Activated CD8-positive, alpha-beta memory T cell treated with anti-CD3 and anti-CD28 coated beads for 4 hours (primary cell): Measurements from ENCODE around the gene GADD45G.

Source experiments
- DNase-seq, 2 donors: peaks; one replicate each; pipeline ENCODE4 v3.0.0-alpha.2; 2020; ENCODE audit warnings: low read depth in 2 of 2

GADD45G gene

DNA sequence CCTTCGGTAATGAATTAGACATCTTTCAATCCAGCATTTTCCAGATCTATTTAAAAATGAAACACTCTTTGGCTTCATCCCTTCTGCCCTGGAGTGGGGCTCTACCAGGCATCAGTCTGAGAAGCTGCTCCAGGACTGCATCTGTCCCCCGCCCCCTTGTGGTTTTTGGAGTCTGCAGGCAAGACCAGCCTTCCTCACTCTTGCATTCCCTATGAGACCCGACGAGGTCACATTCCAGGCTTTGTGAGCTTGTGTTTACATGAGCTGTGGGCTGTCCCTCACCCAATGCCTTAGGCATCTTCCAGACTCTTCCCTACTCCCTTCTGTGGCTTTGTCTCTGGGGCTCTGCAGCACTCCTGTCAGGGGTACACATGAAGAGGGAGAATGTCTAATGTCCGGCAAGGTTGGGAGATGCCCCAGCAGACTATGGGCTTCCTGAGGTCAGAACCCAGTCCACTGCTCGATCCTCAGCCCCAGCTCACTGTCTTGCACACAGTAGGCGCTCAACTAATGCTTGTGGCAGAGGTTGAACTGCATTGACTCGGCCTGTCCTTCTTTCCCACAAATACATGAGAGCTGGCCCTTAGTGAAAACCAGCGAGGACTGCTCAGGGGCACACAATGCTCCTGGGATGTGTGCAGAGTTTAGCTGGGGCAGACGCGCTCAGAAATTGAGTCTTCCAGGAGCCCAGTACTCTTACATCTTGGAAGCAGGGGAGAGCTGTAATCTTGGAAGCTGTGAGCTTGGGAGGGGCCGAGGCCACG lies 11.7 kb upstream of the GADD45G start:
- no peak for DNase-seq

DNA sequence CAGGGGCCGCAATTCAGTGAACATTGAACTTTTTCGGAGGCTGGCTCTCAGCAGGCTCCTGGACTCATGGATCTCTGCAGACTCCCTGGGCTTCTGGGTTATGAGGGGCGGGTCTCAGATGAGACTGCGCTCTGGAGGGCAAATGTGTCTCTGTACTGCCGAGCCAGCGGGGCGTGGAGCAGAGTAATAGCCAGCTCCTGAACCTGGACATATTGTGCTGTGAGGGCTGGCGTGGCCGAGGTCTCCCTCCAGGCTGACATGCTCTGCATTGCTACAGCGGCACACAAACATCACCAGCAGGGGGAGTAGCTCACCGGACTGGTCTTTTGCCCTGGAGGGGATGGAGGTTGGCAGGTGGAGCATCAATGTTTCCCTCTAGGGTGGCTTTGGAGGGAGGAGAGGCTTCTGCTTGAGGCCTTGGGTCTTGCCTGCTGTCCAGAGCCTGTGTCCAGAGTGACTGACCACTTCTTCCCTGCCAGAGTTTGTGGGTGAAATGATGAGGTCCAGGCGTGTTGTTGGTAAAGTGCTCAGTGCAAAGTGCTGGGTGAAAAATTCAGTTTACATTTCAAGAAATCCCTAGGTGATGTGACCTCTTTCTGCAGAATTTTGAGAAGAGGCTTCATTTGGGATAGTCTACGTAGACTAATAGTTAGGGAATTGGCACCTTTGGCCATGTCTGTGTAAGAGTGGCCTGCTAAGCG lies 10.9 kb upstream of the GADD45G start:
- DNase-seq: peak; percentile 32 to 38

- no peak for DNase-seq
These were observed 9.8 kb upstream of the GADD45G start for GRCh38 chr9:89594811-89595550.

- no peak for DNase-seq
These were observed 9.2 kb upstream of the GADD45G start for GRCh38 chr9:89595646-89596045.

- DNase-seq: no peak
These were observed 7.8 kb upstream of the GADD45G start for GRCh38 chr9:89596937-89597555.

GRCh38 chr9:89597711-89598362 lies 7.0 kb upstream of the GADD45G start:
- DNase-seq: no peak

GRCh38 chr9:89598363-89598713 lies 6.5 kb upstream of the GADD45G start:
- no peak for DNase-seq

DNA sequence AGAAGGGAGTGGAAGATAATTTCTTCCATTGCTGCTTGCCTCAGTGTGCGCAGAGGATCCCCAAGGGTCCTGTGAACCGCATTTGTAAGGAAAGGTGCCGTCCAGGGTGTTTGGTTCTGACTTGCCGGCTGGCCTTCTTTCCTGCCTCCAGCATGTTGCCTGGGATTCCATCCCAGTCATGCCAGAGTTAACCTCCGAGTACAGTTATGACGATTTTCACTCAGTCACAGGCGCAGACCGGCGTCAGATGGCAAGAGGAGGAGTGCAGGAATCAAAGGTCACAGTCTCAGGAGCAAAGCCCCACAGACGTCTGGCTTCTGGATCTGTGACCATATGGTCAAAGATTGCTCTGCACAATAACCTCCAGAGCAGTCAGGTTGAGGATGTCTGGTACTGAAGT lies 5.9 kb upstream of the GADD45G start:
- no peak for DNase-seq

- no peak for DNase-seq
These were observed 4.0 kb upstream of the GADD45G start for GRCh38 chr9:89600831-89601230.

- DNase-seq: no peak
These were observed 3.5 kb upstream of the GADD45G start for GRCh38 chr9:89601306-89601705.

DNA sequence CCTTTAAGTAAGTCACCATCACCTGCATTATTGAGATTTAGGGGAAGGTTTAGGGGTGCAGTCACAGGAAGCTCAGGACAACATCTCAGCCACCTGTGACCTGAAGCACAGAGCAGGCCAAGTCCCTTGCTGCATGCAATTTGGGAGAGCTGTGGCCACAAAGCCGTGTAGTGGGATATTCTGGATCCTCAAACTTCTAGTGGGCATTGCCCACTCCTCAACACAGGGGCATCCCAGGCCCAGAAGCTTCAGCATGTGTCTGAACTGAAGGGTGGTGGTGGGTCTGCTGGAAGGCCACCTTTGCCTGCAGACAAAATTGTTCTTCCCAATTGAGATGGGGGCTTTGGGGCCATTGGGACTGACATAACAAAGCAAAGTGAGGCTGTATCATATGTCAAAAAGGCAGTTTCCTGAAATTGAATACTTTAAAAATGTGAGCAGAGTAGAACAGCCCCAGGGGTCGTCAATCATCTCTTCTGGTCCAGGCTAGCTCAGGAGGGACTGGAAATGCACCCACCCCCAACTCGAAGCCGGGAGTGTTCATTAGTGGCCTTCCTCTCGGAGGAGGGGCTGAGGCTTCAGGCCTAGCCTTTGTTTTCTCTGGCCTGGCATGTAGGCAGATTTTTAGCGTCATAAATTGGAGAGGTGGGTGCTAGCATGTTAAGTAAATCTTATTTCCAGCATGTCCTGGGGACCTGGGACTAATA lies 2.8 kb upstream of the GADD45G start:
- DNase-seq: no peak

DNA sequence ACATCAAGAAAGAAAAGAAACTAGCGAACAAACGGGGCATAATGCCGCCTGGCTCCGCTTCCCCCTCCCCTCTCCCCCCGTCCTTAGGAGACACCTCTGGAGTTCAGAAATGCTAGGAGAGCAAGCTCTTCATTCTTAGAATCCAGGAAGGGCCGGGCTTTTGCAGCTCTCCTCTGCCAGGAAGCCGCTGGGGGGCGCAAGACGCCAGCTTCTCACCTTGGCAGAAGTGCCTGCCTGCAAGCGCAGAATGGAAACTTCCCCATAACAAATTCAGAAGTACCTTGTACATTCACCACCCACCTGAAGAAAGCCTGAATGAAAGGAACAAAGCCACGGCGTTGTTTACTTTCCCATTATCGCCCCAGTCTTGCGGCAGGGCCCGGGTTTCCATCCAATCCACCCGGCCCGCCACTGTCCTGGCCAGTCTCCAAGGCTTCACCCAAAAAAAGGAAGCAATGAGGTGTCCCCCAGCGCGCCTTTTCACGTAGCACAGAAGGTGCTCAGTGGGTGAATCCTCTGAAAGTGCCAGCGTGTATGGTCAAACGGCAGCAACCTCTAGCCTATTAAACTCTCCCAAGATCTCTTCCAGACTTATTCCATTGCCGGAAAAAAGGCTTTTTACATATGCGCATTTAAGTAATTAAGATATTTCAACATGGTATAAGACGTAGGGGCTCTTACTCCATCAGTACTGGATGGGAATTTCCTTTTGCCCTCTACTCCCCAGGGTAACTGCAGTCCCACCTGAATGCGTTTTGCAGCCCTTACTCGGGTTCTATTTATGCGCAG lies 1.6 kb upstream of the GADD45G start:
- peak; percentile 69 to 78 for DNase-seq

DNA sequence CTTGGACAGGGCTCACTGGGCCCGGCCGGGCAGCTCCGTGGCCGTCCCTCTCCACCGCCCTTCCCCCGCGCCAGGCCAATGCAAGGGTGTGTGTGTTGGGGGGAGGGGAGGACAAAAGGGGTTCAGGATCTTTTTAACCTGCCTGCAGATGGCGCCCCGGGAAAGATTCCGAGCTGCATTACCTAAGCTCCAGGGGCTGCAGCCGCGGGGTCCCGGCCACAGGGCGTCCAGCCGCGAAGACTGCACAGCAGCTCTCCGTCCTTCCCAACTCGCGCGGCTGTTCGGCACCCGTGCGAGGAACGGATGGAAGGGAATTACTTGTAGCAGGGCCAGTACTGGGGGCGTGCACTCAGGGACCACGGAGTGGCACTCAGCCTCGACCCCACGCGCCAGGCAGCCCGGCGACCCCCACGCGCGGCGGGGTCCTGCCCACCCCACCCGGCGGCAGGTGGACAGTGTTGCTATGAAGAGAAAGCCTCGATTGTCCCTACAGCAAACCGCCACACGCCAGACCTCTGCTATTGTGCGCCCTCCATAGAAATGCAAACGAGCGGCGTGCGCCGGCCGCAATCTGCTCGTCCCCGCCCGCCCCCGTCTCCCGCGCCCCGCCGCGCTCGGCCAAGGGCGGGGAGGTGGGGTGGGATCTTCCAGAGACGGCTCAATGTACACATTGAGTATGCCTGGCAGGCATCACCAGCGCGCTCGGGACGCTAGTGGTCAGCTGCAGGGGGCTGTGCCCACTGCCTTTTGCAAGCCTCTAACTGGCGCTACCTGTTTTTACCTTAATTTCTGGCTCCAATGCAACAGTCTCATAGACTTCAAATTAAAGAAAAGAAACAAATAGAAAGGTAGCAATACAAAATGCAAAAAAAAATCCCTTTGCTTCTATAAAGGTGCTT lies 796 bp upstream of the GADD45G start:
- DNase-seq: no peak

DNA sequence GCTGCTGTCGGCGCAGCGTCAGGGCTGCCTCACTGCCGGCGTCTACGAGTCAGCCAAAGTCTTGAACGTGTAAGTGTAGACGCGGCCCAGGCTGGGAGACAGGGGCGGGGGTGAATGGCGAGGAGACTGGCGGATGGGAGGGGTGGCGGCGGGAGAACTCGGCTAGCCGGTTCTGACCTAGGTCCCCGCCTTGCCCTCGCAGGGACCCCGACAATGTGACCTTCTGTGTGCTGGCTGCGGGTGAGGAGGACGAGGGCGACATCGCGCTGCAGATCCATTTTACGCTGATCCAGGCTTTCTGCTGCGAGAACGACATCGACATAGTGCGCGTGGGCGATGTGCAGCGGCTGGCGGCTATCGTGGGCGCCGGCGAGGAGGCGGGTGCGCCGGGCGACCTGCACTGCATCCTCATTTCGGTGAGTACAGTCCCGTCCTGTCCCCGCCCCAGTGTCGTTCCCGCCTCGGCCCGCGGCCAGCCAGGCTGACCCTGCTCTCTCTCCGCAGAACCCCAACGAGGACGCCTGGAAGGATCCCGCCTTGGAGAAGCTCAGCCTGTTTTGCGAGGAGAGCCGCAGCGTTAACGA lies 745 bp downstream of the GADD45G start:
- peak; percentile 27 to 44 for DNase-seq

- no peak for DNase-seq
These were observed 1.3 kb downstream of the GADD45G start for GRCh38 chr9:89606049-89606623.

GRCh38 chr9:89606624-89607311 lies 2.0 kb downstream of the GADD45G start:
- no peak for DNase-seq

GRCh38 chr9:89608641-89609335 lies 4.0 kb downstream of the GADD45G start:
- no peak for DNase-seq
